ENCODE measurements around the gene PKDREJ.

The PKDREJ gene

DNA sequence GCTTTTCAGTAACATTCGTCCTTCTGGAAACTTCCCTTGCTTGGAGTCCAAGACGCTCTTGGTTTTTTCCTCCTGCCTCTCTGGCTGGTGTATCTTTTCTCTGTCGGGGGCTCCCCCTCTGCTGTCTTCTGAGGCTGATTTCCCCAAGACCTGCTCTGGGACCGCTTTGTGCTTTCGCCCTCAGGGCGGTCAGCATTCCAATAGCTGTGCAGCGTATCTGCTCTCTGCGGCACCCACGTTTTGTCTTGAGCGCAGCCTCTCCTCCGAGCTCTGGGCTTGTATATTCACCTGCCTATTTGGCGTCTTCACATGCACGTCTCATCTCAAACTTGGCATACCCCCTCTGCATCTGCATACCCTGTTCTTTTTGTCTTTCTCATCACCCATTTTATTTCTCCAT, 36.0 kb upstream of the PKDREJ start:
- Histone ChIP-seq H3F3A (ENCODE audit: insufficient read depth, low read length) (no peaks in the 10 kb centered on the region), H4K20me1 (ENCODE audit: insufficient read depth, low read length) (no peaks in the 10 kb centered on the region), H3K27ac (ENCODE audit: low read depth, low read length, poor library complexity, severe bottlenecking) (no peak overlapping the region), H3K27me3 (ENCODE audit: insufficient read depth, low read length) (no peaks in the 10 kb centered on the region), H3K4me1 (ENCODE audit: insufficient read depth, low read length, severe bottlenecking) (peaks cover 30% of the 10 kb centered on the region), H3K9me2 (ENCODE audit: low read depth, low read length) (no peaks in the 10 kb centered on the region), H3K36me3 (ENCODE audit: insufficient read depth, low read length) (peaks cover 47% of the 10 kb centered on the region), H3K4me2 (ENCODE audit: low read length) (peak overlapping the region; percentile 91; the same call in 1 of the 2 replicates), H3K9ac (ENCODE audit: low read length) (no peak overlapping the region), H2AFZ (ENCODE audit: low read length) (no peak overlapping the region), H3K4me3 (ENCODE audit: low read depth, low read length, poor library complexity, severe bottlenecking) (no peak overlapping the region), H3K79me2 (ENCODE audit: insufficient read depth, low read length) (peaks cover 30% of the 10 kb centered on the region), H3K9me3 (ENCODE audit: low read length) (no peaks in the 10 kb centered on the region)
- TF ChIP-seq, protein P1, sequence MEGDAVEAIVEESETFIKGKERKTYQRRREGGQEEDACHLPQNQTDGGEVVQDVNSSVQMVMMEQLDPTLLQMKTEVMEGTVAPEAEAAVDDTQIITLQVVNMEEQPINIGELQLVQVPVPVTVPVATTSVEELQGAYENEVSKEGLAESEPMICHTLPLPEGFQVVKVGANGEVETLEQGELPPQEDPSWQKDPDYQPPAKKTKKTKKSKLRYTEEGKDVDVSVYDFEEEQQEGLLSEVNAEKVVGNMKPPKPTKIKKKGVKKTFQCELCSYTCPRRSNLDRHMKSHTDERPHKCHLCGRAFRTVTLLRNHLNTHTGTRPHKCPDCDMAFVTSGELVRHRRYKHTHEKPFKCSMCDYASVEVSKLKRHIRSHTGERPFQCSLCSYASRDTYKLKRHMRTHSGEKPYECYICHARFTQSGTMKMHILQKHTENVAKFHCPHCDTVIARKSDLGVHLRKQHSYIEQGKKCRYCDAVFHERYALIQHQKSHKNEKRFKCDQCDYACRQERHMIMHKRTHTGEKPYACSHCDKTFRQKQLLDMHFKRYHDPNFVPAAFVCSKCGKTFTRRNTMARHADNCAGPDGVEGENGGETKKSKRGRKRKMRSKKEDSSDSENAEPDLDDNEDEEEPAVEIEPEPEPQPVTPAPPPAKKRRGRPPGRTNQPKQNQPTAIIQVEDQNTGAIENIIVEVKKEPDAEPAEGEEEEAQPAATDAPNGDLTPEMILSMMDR (IDR thresholded peaks at IDR 0.05; ENCODE audit: low read length), result no peak
- TF ChIP-seq EZH2 (IDR thresholded peaks at IDR 0.05; ENCODE audit: borderline replicate concordance, low read length), result no peak

DNA sequence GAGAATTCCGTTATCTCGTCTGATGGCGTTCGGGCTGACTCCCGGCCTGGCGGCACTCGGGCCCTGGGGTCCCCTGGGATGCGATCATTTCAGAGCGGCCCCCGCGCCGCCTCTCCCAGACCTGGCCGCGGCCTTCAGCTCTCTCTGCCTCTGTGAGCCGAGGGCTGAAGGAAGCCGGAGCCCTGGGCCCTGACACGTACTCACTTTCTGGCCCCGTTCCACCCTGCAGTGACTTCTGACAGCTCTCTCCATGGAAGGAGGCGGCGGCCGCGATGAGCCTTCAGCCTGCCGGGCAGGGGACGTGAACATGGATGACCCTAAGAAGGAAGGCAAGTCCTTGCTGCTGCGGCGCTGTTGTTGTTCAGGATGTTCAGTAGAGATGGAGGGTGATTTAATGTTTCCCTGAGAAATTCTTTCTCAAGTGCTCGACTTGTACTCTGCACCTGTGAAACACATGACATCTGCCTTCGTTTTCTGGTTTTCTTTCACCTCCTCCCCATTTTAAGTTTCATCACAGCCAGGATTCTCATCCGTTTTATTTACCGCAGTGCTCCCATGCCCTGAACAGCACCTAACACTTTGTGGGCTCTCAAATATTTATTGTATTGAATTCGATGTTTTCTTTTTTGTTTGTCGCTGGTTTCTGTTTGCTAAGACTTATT, 34.1 kb upstream of the PKDREJ start:
- Histone ChIP-seq H4K20me1 (ENCODE audit: insufficient read depth, low read length) (no peaks in the 10 kb centered on the region), H2AFZ (ENCODE audit: low read length) (no peak overlapping the region), H3K9me3 (ENCODE audit: low read length) (no peaks in the 10 kb centered on the region), H3K27me3 (ENCODE audit: insufficient read depth, low read length) (no peaks in the 10 kb centered on the region), H3K36me3 (ENCODE audit: insufficient read depth, low read length) (peaks cover 32% of the 10 kb centered on the region), H3K4me3 (ENCODE audit: low read depth, low read length, poor library complexity, severe bottlenecking) (peak overlapping the region; percentile 87), H3K4me1 (ENCODE audit: insufficient read depth, low read length, severe bottlenecking) (peaks cover 45% of the 10 kb centered on the region), H3K79me2 (ENCODE audit: insufficient read depth, low read length) (peaks cover 13% of the 10 kb centered on the region), H3K9me2 (ENCODE audit: low read depth, low read length) (no peaks in the 10 kb centered on the region), H3F3A (ENCODE audit: insufficient read depth, low read length) (no peaks in the 10 kb centered on the region), H3K27ac (ENCODE audit: low read depth, low read length, poor library complexity, severe bottlenecking) (peak overlapping the region; percentile 60), H3K4me2 (ENCODE audit: low read length) (peak overlapping the region; percentile 91), H3K9ac (ENCODE audit: low read length) (peak overlapping the region; percentile 86)
- TF ChIP-seq EZH2 (IDR thresholded peaks at IDR 0.05; ENCODE audit: borderline replicate concordance, low read length), result no peak
- TF ChIP-seq, protein P1 (IDR thresholded peaks at IDR 0.05; ENCODE audit: low read length), result no peak; the same call in 1 of the 2 replicates

- peak within 1 kb of the TSS; percentile 86 for H3K9ac ChIP-seq (ENCODE audit: low read length)
- H3K27me3 ChIP-seq (ENCODE audit: insufficient read depth, low read length), result no peaks in the 10 kb centered on the region
- TF ChIP-seq, protein P1 (IDR thresholded peaks at IDR 0.05; ENCODE audit: low read length), result peak; percentile 29; the same call in 1 of the 2 replicates
- TF ChIP-seq EZH2 (IDR thresholded peaks at IDR 0.05; ENCODE audit: borderline replicate concordance, low read length), result no peak
- peaks cover 30% of the 10 kb centered on the region for H3K36me3 ChIP-seq (ENCODE audit: insufficient read depth, low read length)
- peaks cover 8% of the 10 kb centered on the region for H3K79me2 ChIP-seq (ENCODE audit: insufficient read depth, low read length)
- peak within 1 kb of the TSS; percentile 87 for H3K4me3 ChIP-seq (ENCODE audit: low read depth, low read length, poor library complexity, severe bottlenecking)
- H3F3A ChIP-seq (ENCODE audit: insufficient read depth, low read length), result no peaks in the 10 kb centered on the region
- H3K4me2 ChIP-seq (ENCODE audit: low read length), result peak within 1 kb of the TSS; percentile 91
- H3K4me1 ChIP-seq (ENCODE audit: insufficient read depth, low read length, severe bottlenecking), result peaks cover 45% of the 10 kb centered on the region
- no peak within 1 kb of the TSS for H2AFZ ChIP-seq (ENCODE audit: low read length)
- no peaks in the 10 kb centered on the region for H3K9me3 ChIP-seq (ENCODE audit: low read length)
- no peaks in the 10 kb centered on the region for H3K9me2 ChIP-seq (ENCODE audit: low read depth, low read length)
- peak within 1 kb of the TSS; percentile 72 for H3K27ac ChIP-seq (ENCODE audit: low read depth, low read length, poor library complexity, severe bottlenecking)
- no peaks in the 10 kb centered on the region for H4K20me1 ChIP-seq (ENCODE audit: insufficient read depth, low read length)
Measured at GRCh38 chr22:46296257-46297150, 33.4 kb upstream of the PKDREJ start, which contains the start of gene GTSE1. Gene GTSE1, plus strand, starts transcription at chr22:46296870. Its CDS starts 531 bp downstream, at chr22:46297401.

All from OCI-LY1 (cell line).